Measurements from ENCODE around the gene OLAH.

- no peak for TF ChIP-seq CTCF (IDR thresholded peaks at IDR 0.05)
- TF ChIP-seq POLR2A (IDR thresholded peaks at IDR 0.05): no peak
- no peak for TF ChIP-seq POLR2AphosphoS5 (IDR thresholded peaks at IDR 0.05)
Observed at GRCh38 chr10:15091418-15091817, 47.7 kb downstream of the OLAH start.
